Measurements from ENCODE around the gene GALR1. TPM values are rescaled to one million over a fixed set of nuclear protein-coding genes. Genes with fewer than 3 reads are reported as not detected.

Gene GALR1
- total RNA-seq, 1 experiment from 2014 or later = not detected

GRCh38 chr18:77248873-77249568 lies 627 bp upstream of the GALR1 start:
- Mint-ChIP-seq H3K27me3 (ENCODE audit: insufficient read depth, unreplicated experiment) (peaks cover 5% of the 10 kb centered on the region), H3K36me3 (ENCODE audit: insufficient read depth, unreplicated experiment) (no peaks in the 10 kb centered on the region), H3K4me3 (ENCODE audit: unreplicated experiment) (no peak overlapping the region), H3K4me1 (ENCODE audit: low read depth, unreplicated experiment) (no peaks in the 10 kb centered on the region), H3K27ac (ENCODE audit: unreplicated experiment) (no peak overlapping the region), H3K9me3 (ENCODE audit: unreplicated experiment) (peaks cover 22% of the 10 kb centered on the region)
- no peak for TF ChIP-seq CTCF (IDR thresholded peaks at IDR 0.05; ENCODE audit: insufficient read depth in 1 of 2, low read depth in 1 of 2, low read length in 1 of 2, severe bottlenecking in 1 of 2, unreplicated experiment in 1 of 2)
- no peaks in the 10 kb centered on the region for H3K9me3 ChIP-seq
- ChIA-PET POLR2A (no interaction called here), CTCF (no interaction called here)
- no peaks in the 10 kb centered on the region for H3K27me3 ChIP-seq (replicated peaks; ENCODE audit: control insufficient read depth, insufficient read depth, low read length)
- no peak for DNase-seq
- BruUV-seq (replicated peaks) = no TSS peak
- no peak overlapping the region for H3K4me3 ChIP-seq (ENCODE audit: low read depth, low read length)
- no peaks in the 10 kb centered on the region for H3K4me1 ChIP-seq
- intact Hi-C loops (cut with micrococcal nuclease; ENCODE audit: unreplicated experiment) = no loop called here
- no peaks in the 10 kb centered on the region for H3K36me3 ChIP-seq (ENCODE audit: control insufficient read depth, insufficient read depth, low read length)

- Histone ChIP-seq H3K36me3 (ENCODE audit: control insufficient read depth, insufficient read depth, low read length) (no peaks in the 10 kb centered on the region), H3K4me3 (ENCODE audit: low read depth, low read length) (no peak overlapping the region), H3K27me3 (replicated peaks; ENCODE audit: control insufficient read depth, insufficient read depth, low read length) (no peaks in the 10 kb centered on the region), H3K4me1 (no peaks in the 10 kb centered on the region), H3K9me3 (no peaks in the 10 kb centered on the region)
- CTCF ChIA-PET = no interaction called here
- no peaks in the 10 kb centered on the region for H3K4me1 Mint-ChIP-seq (ENCODE audit: low read depth, unreplicated experiment)
- no peak overlapping the region for H3K4me3 Mint-ChIP-seq (ENCODE audit: unreplicated experiment)
- H3K27ac Mint-ChIP-seq (ENCODE audit: unreplicated experiment) = no peak overlapping the region
- BruUV-seq (replicated peaks) = no TSS peak
- intact Hi-C loops (cut with micrococcal nuclease; ENCODE audit: unreplicated experiment) = no loop called here
- peaks cover 17% of the 10 kb centered on the region for H3K9me3 Mint-ChIP-seq (ENCODE audit: unreplicated experiment)
- peaks cover 5% of the 10 kb centered on the region for H3K27me3 Mint-ChIP-seq (ENCODE audit: insufficient read depth, unreplicated experiment)
- no peak for DNase-seq
- H3K36me3 Mint-ChIP-seq (ENCODE audit: insufficient read depth, unreplicated experiment) = no peaks in the 10 kb centered on the region
- POLR2A ChIA-PET = no interaction called here
- no peak for TF ChIP-seq CTCF (IDR thresholded peaks at IDR 0.05; ENCODE audit: insufficient read depth in 1 of 2, low read depth in 1 of 2, low read length in 1 of 2, severe bottlenecking in 1 of 2, unreplicated experiment in 1 of 2)
These were observed 865 bp downstream of the GALR1 start for GRCh38 chr18:77250501-77250925.

GRCh38 chr18:77250926-77251729 lies 1.5 kb downstream of the GALR1 start:
- CTCF ChIA-PET = no interaction called here
- no peak overlapping the region for H3K27ac Mint-ChIP-seq (ENCODE audit: unreplicated experiment)

More at GRCh38 chr18:77250926-77251729, 1.5 kb downstream of the GALR1 start:
- TF ChIP-seq CTCF (IDR thresholded peaks at IDR 0.05; ENCODE audit: insufficient read depth in 1 of 2, low read depth in 1 of 2, low read length in 1 of 2, severe bottlenecking in 1 of 2, unreplicated experiment in 1 of 2) = no peak
- peaks cover 5% of the 10 kb centered on the region for H3K27me3 Mint-ChIP-seq (ENCODE audit: insufficient read depth, unreplicated experiment)
- H3K36me3 ChIP-seq (ENCODE audit: control insufficient read depth, insufficient read depth, low read length) = no peaks in the 10 kb centered on the region
- H3K4me3 Mint-ChIP-seq (ENCODE audit: unreplicated experiment) = no peak overlapping the region
- H3K36me3 Mint-ChIP-seq (ENCODE audit: insufficient read depth, unreplicated experiment) = no peaks in the 10 kb centered on the region
- no peak overlapping the region for H3K4me3 ChIP-seq (ENCODE audit: low read depth, low read length)
- DNase-seq = no peak
- H3K27me3 ChIP-seq (replicated peaks; ENCODE audit: control insufficient read depth, insufficient read depth, low read length) = no peaks in the 10 kb centered on the region
- no peaks in the 10 kb centered on the region for H3K4me1 Mint-ChIP-seq (ENCODE audit: low read depth, unreplicated experiment)
- intact Hi-C loops (cut with micrococcal nuclease; ENCODE audit: unreplicated experiment) = no loop called here
- no peaks in the 10 kb centered on the region for H3K4me1 ChIP-seq
- H3K9me3 ChIP-seq = no peaks in the 10 kb centered on the region
- BruUV-seq (replicated peaks) = no TSS peak
- H3K9me3 Mint-ChIP-seq (ENCODE audit: unreplicated experiment) = peaks cover 13% of the 10 kb centered on the region
- POLR2A ChIA-PET = no interaction called here

Data from Caco-2 (cell line).